NCI-H748 (cell line): ENCODE data around the gene FZD2.
"Not testable (repeated sequence)": the region's sequence is repeated elsewhere in the genome, so short reads cannot be mapped to it uniquely, and the experiment has no call there.

ENCODE experiments used
- DNase-seq: peaks from one replicate; lab custom pipeline; 2025; ENCODE audit not compliant: unreplicated experiment; lab: John Stamatoyannopoulos, UW

The FZD2 gene

GRCh38 chr17:44556832-44557606 is at the start of gene FZD2:
FZD2 (plus strand) TSS chr17:44557484; CDS start chr17:44557689, 205 bp downstream.
- DNase-seq = peak; percentile 95

GRCh38 chr17:44511241-44512134 is 45.8 kb upstream of the FZD2 start:
- peak; percentile 59 for DNase-seq

- no peak for DNase-seq
Observed at GRCh38 chr17:44518032-44518431, 39.3 kb upstream of the FZD2 start.

GRCh38 chr17:44522883-44523671 is 34.2 kb upstream of the FZD2 start:
- DNase-seq = peak; percentile 58

- DNase-seq = no peak
Observed at GRCh38 chr17:44523672-44523972, 33.7 kb upstream of the FZD2 start.

GRCh38 chr17:44527102-44527501 is 30.2 kb upstream of the FZD2 start:
- no peak for DNase-seq

GRCh38 chr17:44527954-44528353 is 29.3 kb upstream of the FZD2 start:
- DNase-seq = no peak

GRCh38 chr17:44529864-44530263 is 27.4 kb upstream of the FZD2 start:
- DNase-seq = no peak

- DNase-seq = no peak
Observed at GRCh38 chr17:44530896-44531418, 26.3 kb upstream of the FZD2 start.

- peak; percentile 81 for DNase-seq
Observed at GRCh38 chr17:44533533-44534246, 23.6 kb upstream of the FZD2 start.

GRCh38 chr17:44536090-44536953 is 21.0 kb upstream of the FZD2 start:
- DNase-seq = no peak

- DNase-seq = not testable (repeated sequence)
Observed at GRCh38 chr17:44537922-44538321, 19.4 kb upstream of the FZD2 start.

GRCh38 chr17:44539673-44540072 is 17.6 kb upstream of the FZD2 start:
- DNase-seq = no peak

- no peak for DNase-seq
Observed at GRCh38 chr17:44540246-44541084, 16.8 kb upstream of the FZD2 start.

- DNase-seq = no peak
Observed at GRCh38 chr17:44541884-44542581, 15.3 kb upstream of the FZD2 start.

- no peak for DNase-seq
Observed at GRCh38 chr17:44543213-44543904, 13.9 kb upstream of the FZD2 start.

GRCh38 chr17:44543905-44544523 is 13.3 kb upstream of the FZD2 start:
- no peak for DNase-seq
